NB4 (cell line): ENCODE results near the gene FGF18.
"Not testable (repeated sequence)": the region's sequence is repeated elsewhere in the genome, so short reads cannot be mapped to it uniquely, and the experiment has no call there.

Experiments used
- DNase-seq: peaks from one replicate; pipeline ENCODE4 v3.0.0; 2010; ENCODE audit warnings: low read depth
- H3K4me3 ChIP-seq: one replicate; pipeline ENCODE4 v1.5.1; 2011; ENCODE audit warnings: mild to moderate bottlenecking, low read depth, low read length, moderate library complexity
- CTCF ChIP-seq: IDR thresholded peaks from one replicate; pipeline ENCODE4 v1.5.1; 2012; ENCODE audit warnings: low read depth, low read length
- MAX ChIP-seq: IDR thresholded peaks from 2 replicates; pipeline ENCODE4 v1.6.1; 2011; ENCODE audit warnings: low read depth, low read length
- MYC ChIP-seq: IDR thresholded peaks from 2 replicates; pipeline ENCODE4 v1.6.1; 2011; ENCODE audit warnings: low read depth, low read length
- POLR2A ChIP-seq: IDR thresholded peaks from 2 replicates; pipeline ENCODE4 v1.6.1; 2011; ENCODE audit warnings: mild to moderate bottlenecking; ENCODE audit not compliant: insufficient read length; ENCODE audit errors: extremely low read depth

FGF18 gene

GRCh38 chr5:171496456-171496855, 77.0 kb downstream of the FGF18 start:
- TF ChIP-seq MYC, result no peak
- no peak for TF ChIP-seq CTCF
- no peak for TF ChIP-seq POLR2A
- TF ChIP-seq MAX, result no peak
- no peak for DNase-seq
- no peak overlapping the region for H3K4me3 ChIP-seq

GRCh38 chr5:171497494-171497893, 78.0 kb downstream of the FGF18 start:
- DNase-seq, H3K4me3 ChIP-seq: not testable (repeated sequence)

- TF ChIP-seq MAX, result no peak
- TF ChIP-seq POLR2A, result no peak
- TF ChIP-seq MYC, result no peak
- no peak for TF ChIP-seq CTCF
- DNase-seq, result no peak
- no peak overlapping the region for H3K4me3 ChIP-seq
Measured at GRCh38 chr5:171498166-171498565, 78.7 kb downstream of the FGF18 start.

- no peak overlapping the region for H3K4me3 ChIP-seq
- TF ChIP-seq MAX, result no peak
- TF ChIP-seq POLR2A, result no peak
- no peak for TF ChIP-seq MYC
- no peak for TF ChIP-seq CTCF
- DNase-seq, result no peak
Measured at GRCh38 chr5:171499611-171500010, 80.2 kb downstream of the FGF18 start.

GRCh38 chr5:171505473-171506043, 86.1 kb downstream of the FGF18 start:
- TF ChIP-seq POLR2A, result no peak
- no peak for TF ChIP-seq MAX
- TF ChIP-seq CTCF, result no peak
- no peak for TF ChIP-seq MYC
- no peak for DNase-seq
- H3K4me3 ChIP-seq, result no peak overlapping the region

- DNase-seq, result no peak
- TF ChIP-seq POLR2A (no peak), CTCF (no peak), MYC (no peak), MAX (no peak)
- H3K4me3 ChIP-seq, result no peak overlapping the region
Measured at GRCh38 chr5:171506951-171507350, 87.5 kb downstream of the FGF18 start.
